ENCODE results near the gene TSHZ2.
"Not testable (repeated sequence)": the region's sequence is repeated elsewhere in the genome, so short reads cannot be mapped to it uniquely, and the experiment has no call there.

Gene TSHZ2

DNA sequence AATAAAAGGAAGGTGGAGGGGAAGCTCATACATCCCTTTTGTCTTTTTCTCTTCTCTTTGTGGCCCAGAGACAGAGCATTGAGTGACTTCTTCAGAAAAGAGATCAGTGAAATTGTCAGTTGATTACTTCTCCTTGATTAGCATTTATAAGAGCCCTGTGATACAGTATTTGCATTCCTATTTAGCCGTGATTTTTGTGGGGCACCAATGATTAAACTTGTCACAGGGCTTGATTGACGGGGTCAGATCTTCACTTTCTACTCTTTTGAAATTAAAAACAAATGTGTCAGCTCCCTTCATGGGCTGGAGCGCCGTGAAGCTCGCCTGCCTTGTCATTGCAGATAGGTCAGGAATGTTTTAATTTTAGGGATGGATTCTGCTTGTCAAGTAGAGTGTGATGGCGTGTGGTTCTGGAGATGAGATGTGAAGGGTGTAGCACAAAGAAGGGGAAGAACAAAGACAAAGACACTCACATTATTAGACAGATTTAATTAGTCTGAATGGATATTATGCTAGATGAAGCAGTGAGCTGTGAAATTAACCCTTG, 454.7 kb downstream of the TSHZ2 start:
- ATAC-seq (no peak), DNase-seq (ENCODE audit: low spot score in 2 of 2) (no peak)
- H3K9me3 Mint-ChIP-seq = peaks cover 2% of the 10 kb centered on the region
- no peaks in the 10 kb centered on the region for H3K36me3 Mint-ChIP-seq
- no peak overlapping the region for H3K4me3 Mint-ChIP-seq
- H3K27ac Mint-ChIP-seq = no peak overlapping the region
- peaks cover 6% of the 10 kb centered on the region for H3K4me1 Mint-ChIP-seq

DNA sequence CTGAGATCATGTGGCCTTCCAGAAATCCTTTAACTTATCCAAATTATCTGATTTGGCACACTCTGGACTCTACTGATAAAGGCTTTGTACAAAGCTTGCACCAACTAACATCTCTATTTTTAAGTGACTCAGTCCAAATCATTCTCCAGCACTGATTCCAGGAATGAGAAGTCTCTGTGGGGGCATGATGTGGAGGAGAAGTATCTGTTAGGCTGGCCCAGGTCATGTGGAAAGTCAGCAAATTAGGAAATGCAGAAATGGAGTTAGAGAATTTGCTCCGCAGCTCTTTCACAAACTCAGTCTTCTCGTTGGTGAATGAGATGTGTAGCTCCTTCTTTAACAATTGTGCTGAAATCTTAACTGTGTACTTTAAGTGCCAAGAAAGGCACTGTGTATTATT, 455.8 kb downstream of the TSHZ2 start:
- H3K27ac Mint-ChIP-seq = no peak overlapping the region
- no peaks in the 10 kb centered on the region for H3K36me3 Mint-ChIP-seq
- ATAC-seq (no peak), DNase-seq (ENCODE audit: low spot score in 2 of 2) (no peak)
- peaks cover 2% of the 10 kb centered on the region for H3K9me3 Mint-ChIP-seq
- H3K4me3 Mint-ChIP-seq = no peak overlapping the region
- H3K4me1 Mint-ChIP-seq = peaks cover 6% of the 10 kb centered on the region

- no peak overlapping the region for H3K27ac Mint-ChIP-seq
- peaks cover 2% of the 10 kb centered on the region for H3K9me3 Mint-ChIP-seq
- ATAC-seq (peak; percentile 11), DNase-seq (ENCODE audit: low spot score in 2 of 2) (no peak)
- no peak overlapping the region for H3K4me3 Mint-ChIP-seq
- no peaks in the 10 kb centered on the region for H3K36me3 Mint-ChIP-seq
- H3K4me1 Mint-ChIP-seq = peaks cover 6% of the 10 kb centered on the region
These were observed 456.4 kb downstream of the TSHZ2 start for GRCh38 chr20:53428588-53428987.

- Mint-ChIP-seq H3K27ac (no peak overlapping the region), H3K9me3 (peaks cover 2% of the 10 kb centered on the region), H3K36me3 (no peaks in the 10 kb centered on the region), H3K4me1 (peaks cover 6% of the 10 kb centered on the region), H3K4me3 (no peak overlapping the region)
- DNase-seq (ENCODE audit: low spot score in 2 of 2) (no peak), ATAC-seq (peak; percentile 36)
These were observed 456.8 kb downstream of the TSHZ2 start for GRCh38 chr20:53428996-53429395.

DNA sequence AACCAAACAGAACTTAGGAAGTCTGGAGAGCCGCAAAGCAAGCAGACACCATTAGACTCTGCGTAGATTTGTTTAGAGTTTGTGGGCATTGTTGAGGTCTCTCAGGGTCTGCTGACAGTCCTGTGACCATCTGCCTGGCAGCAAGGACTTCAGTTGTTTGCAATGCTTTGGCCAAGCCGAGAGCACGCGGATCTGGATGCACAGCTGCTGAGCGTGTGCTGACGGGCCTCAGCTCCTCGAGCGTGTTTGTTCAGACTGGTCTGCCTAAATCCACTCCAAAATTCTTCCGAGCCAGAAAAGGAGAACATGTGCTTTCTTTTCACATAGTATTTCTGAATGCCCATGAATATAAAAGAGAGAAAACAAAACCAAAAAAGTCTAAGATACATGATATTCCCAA, 462.5 kb downstream of the TSHZ2 start:
- DNase-seq (ENCODE audit: low spot score in 2 of 2) = no peak
- Mint-ChIP-seq H3K4me1 (no peaks in the 10 kb centered on the region), H3K9me3 (no peaks in the 10 kb centered on the region)

DNA sequence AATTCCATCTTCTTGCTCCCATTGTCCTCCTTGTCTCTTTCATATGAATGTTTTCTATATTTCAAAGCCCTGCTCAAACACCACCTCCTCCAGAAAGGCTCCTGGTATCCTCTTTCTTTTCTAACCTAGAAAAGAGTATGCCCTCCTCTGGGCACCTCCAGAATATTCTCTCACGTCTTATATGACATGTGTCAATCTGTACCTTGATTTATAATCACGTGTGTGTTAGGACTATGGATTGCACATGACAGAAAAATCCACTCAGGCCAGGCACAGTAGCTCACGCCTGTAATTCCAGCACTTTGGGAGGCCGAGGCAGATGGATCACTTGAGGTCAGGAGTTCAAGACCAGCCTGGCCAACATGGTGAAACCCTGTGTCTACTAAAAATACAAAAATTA, 464.8 kb downstream of the TSHZ2 start:
- not testable (repeated sequence) for H3K9me3 Mint-ChIP-seq; ATAC-seq; H3K36me3 Mint-ChIP-seq; DNase-seq (ENCODE audit: low spot score in 2 of 2); H3K27ac Mint-ChIP-seq; H3K4me3 Mint-ChIP-seq; H3K4me1 Mint-ChIP-seq

More for the DNA sequence above, 462.5 kb downstream of the TSHZ2 start:
- no peaks in the 10 kb centered on the region for H3K36me3 Mint-ChIP-seq
- no peak for ATAC-seq
- no peak overlapping the region for H3K4me3 Mint-ChIP-seq
- no peak overlapping the region for H3K27ac Mint-ChIP-seq

GRCh38 chr20:53438368-53438767, 466.2 kb downstream of the TSHZ2 start:
- no peak for DNase-seq (ENCODE audit: low spot score in 2 of 2)
- no peak for ATAC-seq
- H3K27ac Mint-ChIP-seq = no peak overlapping the region
- H3K9me3 Mint-ChIP-seq = no peaks in the 10 kb centered on the region
- H3K4me3 Mint-ChIP-seq = no peak overlapping the region
- H3K36me3 Mint-ChIP-seq = no peaks in the 10 kb centered on the region
- no peaks in the 10 kb centered on the region for H3K4me1 Mint-ChIP-seq

DNA sequence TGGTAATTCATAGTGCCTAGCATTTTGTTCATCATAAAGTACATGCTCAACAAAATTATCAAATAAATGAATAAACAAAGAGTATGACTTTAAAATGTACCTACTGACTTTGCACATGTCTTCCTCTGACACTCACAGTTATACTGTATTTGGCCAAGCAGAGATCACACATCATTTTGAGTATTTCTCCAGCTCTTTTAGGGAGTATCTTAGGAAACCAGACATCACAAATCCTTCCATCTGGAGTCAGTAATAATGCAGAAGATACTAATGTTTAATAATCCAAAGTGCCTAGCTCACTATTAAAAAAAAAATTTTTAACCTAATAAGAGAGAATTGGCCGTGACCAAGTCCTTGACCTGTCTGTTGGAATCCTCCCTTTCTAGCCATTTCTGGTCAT, 466.9 kb downstream of the TSHZ2 start:
- no peaks in the 10 kb centered on the region for H3K9me3 Mint-ChIP-seq
- no peak overlapping the region for H3K4me3 Mint-ChIP-seq
- DNase-seq (ENCODE audit: low spot score in 2 of 2) (no peak), ATAC-seq (no peak)
- H3K4me1 Mint-ChIP-seq = no peaks in the 10 kb centered on the region
- no peaks in the 10 kb centered on the region for H3K36me3 Mint-ChIP-seq
- no peak overlapping the region for H3K27ac Mint-ChIP-seq

GRCh38 chr20:53439616-53440015, 467.5 kb downstream of the TSHZ2 start:
- H3K4me1 Mint-ChIP-seq = no peaks in the 10 kb centered on the region
- DNase-seq (ENCODE audit: low spot score in 2 of 2) (no peak), ATAC-seq (no peak)
- no peaks in the 10 kb centered on the region for H3K9me3 Mint-ChIP-seq
- no peak overlapping the region for H3K27ac Mint-ChIP-seq
- H3K4me3 Mint-ChIP-seq = no peak overlapping the region
- H3K36me3 Mint-ChIP-seq = no peaks in the 10 kb centered on the region

GRCh38 chr20:53444401-53445149, 472.4 kb downstream of the TSHZ2 start:
- ATAC-seq (no peak), DNase-seq (ENCODE audit: low spot score in 2 of 2) (no peak)
- no peaks in the 10 kb centered on the region for H3K4me1 Mint-ChIP-seq
- H3K27ac Mint-ChIP-seq = no peak overlapping the region
- peaks cover 18% of the 10 kb centered on the region for H3K9me3 Mint-ChIP-seq
- H3K36me3 Mint-ChIP-seq = no peaks in the 10 kb centered on the region
- H3K4me3 Mint-ChIP-seq = no peak overlapping the region

- DNase-seq (ENCODE audit: low spot score in 2 of 2) (no peak), ATAC-seq (no peak)
- H3K4me3 Mint-ChIP-seq = no peak overlapping the region
- no peaks in the 10 kb centered on the region for H3K4me1 Mint-ChIP-seq
- no peak overlapping the region for H3K27ac Mint-ChIP-seq
- H3K36me3 Mint-ChIP-seq = no peaks in the 10 kb centered on the region
- H3K9me3 Mint-ChIP-seq = peaks cover 24% of the 10 kb centered on the region
These were observed 473.2 kb downstream of the TSHZ2 start for GRCh38 chr20:53445321-53445731.

DNA sequence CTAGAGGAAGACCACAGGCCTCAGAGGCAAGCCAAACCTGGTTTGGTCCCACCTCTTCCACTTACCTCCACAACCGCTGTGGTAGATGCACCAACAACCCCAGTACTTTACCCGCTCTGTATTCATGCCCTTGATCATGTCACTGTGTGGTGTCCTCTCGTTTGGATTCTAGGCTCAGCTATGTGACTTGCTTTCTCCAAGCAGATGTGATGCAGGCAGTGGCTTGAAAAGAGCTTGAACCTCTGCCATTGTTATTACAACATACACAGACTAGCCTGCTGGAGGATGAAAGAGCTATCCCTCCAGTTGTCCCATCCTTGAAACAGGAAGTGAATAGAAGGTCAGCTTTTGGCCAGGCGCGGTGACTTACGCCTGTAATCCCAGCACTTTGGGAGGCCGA, 473.8 kb downstream of the TSHZ2 start:
- Mint-ChIP-seq H3K36me3 (no peaks in the 10 kb centered on the region), H3K4me1 (no peaks in the 10 kb centered on the region), H3K4me3 (no peak overlapping the region), H3K9me3 (peaks cover 24% of the 10 kb centered on the region), H3K27ac (no peak overlapping the region)
- ATAC-seq (no peak), DNase-seq (ENCODE audit: low spot score in 2 of 2) (no peak)

DNA sequence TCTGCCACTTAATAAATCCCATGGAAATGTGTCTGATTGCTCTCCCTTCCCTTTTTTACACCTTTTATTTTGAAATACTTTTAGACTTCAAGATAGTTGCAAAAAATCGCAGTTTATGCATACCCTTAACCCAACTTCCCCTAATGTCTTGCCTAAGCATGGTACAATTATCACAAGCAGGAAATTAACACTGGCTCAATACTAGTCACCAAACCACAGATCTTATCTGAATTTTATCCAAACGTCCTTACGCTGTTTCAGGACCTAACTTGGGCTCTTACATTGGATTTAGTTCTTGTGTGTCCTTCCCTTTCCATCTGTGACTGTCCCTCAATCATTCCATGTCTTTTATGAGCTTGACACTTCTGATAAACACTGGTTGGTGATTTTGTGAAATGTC, 475.2 kb downstream of the TSHZ2 start:
- H3K27ac Mint-ChIP-seq = no peak overlapping the region
- DNase-seq (ENCODE audit: low spot score in 2 of 2) (no peak), ATAC-seq (no peak)
- no peaks in the 10 kb centered on the region for H3K4me1 Mint-ChIP-seq
- no peak overlapping the region for H3K4me3 Mint-ChIP-seq
- H3K36me3 Mint-ChIP-seq = no peaks in the 10 kb centered on the region
- H3K9me3 Mint-ChIP-seq = peaks cover 24% of the 10 kb centered on the region

DNA sequence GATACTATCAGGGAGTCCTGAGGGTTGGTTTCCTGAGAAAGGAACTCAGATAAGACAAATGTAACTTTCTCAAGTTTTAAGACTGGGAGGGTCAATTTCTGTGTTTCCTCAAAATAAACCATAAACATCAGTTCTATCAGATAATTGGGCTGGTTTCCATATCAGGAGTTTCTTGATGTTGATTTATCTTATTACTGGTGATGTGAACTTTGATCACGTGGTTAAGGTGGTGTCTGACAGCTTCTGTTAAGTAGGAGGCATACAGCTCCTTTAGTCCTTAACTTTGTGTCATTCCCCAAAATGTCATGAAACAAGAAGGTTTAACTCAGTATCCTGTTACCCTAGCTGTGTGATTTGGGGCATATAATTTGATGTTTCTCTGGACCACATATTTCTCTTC, 476.3 kb downstream of the TSHZ2 start:
- Mint-ChIP-seq H3K27ac (no peak overlapping the region), H3K4me1 (no peaks in the 10 kb centered on the region), H3K4me3 (no peak overlapping the region), H3K36me3 (no peaks in the 10 kb centered on the region), H3K9me3 (peaks cover 24% of the 10 kb centered on the region)
- ATAC-seq = no peak
- no peak for DNase-seq (ENCODE audit: low spot score in 2 of 2)

GRCh38 chr20:53448875-53449274, 476.7 kb downstream of the TSHZ2 start:
- Mint-ChIP-seq H3K27ac (no peak overlapping the region), H3K4me3 (no peak overlapping the region), H3K4me1 (no peaks in the 10 kb centered on the region), H3K36me3 (no peaks in the 10 kb centered on the region), H3K9me3 (peaks cover 24% of the 10 kb centered on the region)
- DNase-seq (ENCODE audit: low spot score in 2 of 2) (no peak), ATAC-seq (peak; percentile 48)

GRCh38 chr20:53453076-53453475, 480.9 kb downstream of the TSHZ2 start:
- Mint-ChIP-seq H3K4me3 (no peak overlapping the region), H3K36me3 (no peaks in the 10 kb centered on the region), H3K4me1 (no peaks in the 10 kb centered on the region), H3K27ac (no peak overlapping the region), H3K9me3 (peaks cover 22% of the 10 kb centered on the region)
- ATAC-seq (no peak), DNase-seq (ENCODE audit: low spot score in 2 of 2) (no peak)
